Activated effector memory CD4-positive, alpha-beta T cell treated with Interleukin-2 at 50 U/mL for 16 hours (primary cell): Measurements from ENCODE around the gene UBE2I.
"Not testable (repeated sequence)": the region's sequence is repeated elsewhere in the genome, so short reads cannot be mapped to it uniquely, and the experiment has no call there.

Experiments
- DNase-seq: peaks from one replicate; pipeline ENCODE4 v3.0.0-alpha.2; 2020

The UBE2I gene

DNA sequence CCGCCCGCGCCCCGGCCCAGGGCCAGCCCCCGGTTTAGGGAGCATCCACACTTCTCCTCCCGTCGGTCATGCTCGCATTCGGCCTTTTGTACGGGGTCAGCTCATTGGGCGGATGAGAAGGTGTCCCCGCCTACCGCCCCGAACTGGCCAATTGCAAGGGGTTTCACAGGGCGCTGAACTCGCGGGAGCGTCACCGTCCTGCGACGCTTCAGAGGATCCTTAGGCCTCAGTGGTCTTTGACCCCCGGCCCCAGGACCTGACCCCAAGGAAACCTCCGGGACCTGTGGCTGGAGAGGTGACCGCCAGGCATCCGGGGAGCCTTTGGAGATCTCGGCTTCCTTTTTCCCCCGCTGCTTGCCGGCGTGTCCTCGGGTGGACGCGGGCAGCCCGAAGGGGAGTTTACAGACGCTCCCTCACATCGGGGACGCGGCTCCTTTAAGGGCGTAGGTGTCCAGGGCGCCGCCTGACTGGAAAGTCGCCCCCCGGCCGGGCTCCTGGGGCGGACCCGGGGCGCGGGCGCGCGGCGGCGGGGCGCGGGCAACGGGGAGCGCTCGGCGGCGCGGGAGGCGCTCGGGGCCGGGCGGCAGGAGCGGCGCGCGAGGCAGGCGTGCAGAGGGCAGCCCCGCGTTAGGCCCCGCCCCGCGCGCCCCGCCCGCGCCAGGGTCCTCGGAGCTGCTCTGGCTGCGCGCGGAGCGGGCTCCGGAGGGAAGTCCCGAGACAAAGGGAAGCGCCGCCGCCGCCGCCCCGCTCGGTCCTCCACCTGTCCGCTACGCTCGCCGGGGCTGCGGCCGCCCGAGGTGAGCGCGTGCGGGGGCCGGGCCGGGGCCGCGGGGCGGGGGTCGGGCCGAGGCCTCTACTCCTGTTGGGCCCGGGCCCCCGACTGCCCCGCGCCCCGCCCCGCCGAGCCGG is at the start of gene UBE2I:
Gene UBE2I, plus strand, starts transcription at position 660 of the 909 bp plus-strand sequence. CDS start 4,395 bp downstream, outside the sequence.
- DNase-seq = peak; percentile 99

DNA sequence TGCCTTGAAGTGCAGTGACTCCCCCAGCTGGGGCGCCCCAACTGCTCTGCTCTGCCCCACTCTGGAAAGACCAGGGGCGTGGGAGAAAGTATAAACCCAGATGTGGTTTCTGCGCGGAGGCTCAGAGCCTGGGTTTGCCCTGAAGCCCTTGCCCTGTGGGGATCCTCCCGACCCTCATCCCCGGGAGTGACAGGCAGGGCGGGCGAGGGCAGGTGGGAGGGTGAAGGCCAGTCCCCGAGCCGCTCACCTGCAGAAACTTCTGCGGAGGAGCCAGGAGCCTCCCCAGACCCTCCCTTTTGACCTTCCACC is 49.7 kb upstream of the UBE2I start:
- DNase-seq = no peak

- no peak for DNase-seq
These were observed 49.2 kb upstream of the UBE2I start for GRCh38 chr16:1260101-1260680.

DNA sequence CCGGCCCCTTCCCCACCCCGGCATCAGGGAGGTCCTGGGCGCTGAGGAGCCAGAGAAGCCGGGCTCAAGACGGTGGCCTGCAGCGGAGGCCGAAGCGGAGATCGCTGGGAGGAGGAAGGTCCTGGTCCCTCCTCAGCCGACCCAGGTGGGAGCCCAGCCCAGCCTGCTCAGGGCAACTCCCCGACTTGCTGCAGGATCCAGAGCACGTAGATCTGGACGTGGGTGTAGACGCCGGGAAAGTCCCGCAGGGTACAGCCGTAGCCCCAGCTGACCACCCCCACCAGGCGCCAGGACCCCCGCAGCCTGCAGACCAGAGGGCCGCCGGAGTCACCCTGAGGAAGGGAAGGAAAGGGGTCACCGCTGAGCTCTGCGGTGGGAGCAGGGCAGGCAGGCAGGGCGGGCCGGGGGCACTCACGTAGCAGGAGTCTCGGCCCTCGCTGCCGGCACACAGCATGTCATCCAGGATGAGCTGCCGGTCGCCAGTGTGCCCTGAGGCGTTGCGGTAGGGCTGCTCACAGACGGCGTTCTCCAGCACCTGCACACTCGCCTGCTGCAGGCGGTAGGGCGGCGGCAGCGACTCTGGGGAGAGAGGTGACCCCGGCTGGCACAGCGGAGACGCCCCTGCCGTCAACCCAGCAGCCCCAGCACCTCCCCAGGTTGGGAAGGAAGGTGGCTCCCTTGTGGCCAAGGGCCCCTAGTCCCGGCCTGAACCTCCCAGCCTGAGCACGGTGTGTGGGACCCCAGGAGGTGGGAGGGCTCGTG is 48.1 kb upstream of the UBE2I start:
- no peak for DNase-seq

- DNase-seq = no peak
These were observed 47.1 kb upstream of the UBE2I start for GRCh38 chr16:1262210-1262845.

- no peak for DNase-seq
These were observed 46.6 kb upstream of the UBE2I start for GRCh38 chr16:1262846-1263221.

- DNase-seq = no peak
These were observed 45.7 kb upstream of the UBE2I start for GRCh38 chr16:1263591-1264344.

- no peak for DNase-seq
These were observed 44.9 kb upstream of the UBE2I start for GRCh38 chr16:1264345-1265089.

- no peak for DNase-seq
These were observed 44.3 kb upstream of the UBE2I start for GRCh38 chr16:1265090-1265630.

GRCh38 chr16:1265826-1266225 is 43.6 kb upstream of the UBE2I start:
- no peak for DNase-seq

- not testable (repeated sequence) for DNase-seq
These were observed 40.0 kb upstream of the UBE2I start for GRCh38 chr16:1269418-1269817.

DNA sequence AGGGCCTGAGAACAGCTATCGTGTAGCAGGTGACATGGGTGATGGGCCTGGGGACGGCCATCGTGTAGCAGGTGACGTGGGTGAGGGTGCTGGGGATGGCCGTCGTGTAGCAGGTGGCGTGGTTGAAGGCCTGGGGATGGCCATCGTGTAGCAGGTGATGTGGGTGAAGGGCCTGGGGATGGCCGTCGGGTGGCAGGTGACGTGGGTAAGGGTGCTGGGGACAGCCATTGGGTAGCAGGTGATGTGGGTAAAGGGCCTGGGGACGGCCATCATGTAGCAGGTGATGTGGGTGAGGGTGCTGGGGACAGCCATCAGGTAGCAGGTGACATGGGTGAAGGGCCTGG is 38.1 kb upstream of the UBE2I start:
- no peak for DNase-seq

DNA sequence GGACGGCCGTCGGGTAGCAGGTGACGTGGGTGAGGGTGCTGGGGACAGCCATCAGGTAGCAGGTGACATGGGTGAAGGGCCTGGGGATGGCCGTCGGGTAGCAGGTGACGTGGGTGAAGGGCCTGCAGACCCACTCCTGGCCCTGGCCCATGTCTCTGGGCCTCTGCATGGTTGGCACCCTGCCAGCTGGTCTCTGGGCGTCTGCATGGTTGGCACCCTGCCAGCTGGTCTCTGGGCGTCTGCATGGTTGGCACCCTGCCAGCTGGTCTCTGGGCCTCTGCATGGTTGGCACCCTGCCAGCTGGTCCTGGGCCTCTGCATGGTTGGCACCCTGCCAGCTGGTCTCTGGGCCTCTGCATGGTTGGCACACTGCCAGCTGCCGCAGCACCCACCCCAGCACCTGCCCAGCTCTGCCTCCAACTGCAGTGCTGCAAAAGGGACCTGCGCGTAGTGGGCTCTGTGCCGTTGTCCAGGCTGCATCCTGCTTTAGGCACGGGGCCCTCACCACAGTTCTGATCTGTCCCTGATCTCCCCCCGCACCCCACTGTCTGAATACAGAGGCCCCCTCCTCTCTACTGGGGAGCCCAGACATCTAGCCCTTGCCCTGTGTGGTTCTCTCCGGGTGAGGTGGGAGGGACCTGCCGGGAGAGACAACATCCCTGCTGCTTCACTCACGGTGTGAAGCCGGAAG is 37.6 kb upstream of the UBE2I start:
- DNase-seq = not testable (repeated sequence)

- DNase-seq = no peak
These were observed 36.8 kb upstream of the UBE2I start for GRCh38 chr16:1272453-1273198.

DNA sequence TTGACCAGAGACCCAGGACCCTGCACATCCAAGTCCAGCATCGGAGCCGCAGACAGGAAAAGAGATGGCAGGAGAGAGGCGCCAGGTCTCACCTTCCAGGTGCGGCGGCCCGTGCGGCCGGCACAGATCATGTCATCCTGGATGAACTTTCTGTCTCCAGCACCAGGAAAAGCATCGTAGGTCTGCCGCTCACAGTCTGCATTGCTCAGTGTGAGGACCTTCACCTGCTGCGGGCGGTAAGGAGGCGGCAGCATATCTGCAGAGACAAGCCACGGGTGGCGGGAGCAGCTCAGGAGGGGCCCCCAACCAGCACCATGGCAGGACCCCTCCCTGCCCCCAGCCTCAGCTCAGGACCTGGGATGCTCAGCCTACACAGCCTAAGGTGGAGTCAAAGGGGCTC is 35.6 kb upstream of the UBE2I start:
- no peak for DNase-seq

DNA sequence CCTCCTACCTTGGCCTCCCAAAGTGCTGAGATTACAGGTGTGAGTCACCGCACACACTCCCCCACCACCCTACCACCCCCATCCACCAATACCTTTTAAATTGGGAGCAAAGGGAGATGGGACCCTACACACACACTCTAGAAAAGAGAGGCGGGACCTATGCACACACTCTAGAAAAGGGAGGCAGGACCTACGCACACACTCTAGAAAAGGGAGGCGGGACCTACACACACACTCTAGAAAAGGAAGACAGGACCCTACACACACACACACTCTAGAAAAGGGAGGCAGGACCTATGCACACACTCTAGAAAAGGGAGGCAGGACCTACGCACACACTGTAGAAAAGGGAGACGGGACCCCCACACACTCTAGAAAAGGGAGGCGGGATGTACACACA is 34.7 kb upstream of the UBE2I start:
- DNase-seq = no peak

- no peak for DNase-seq
These were observed 33.5 kb upstream of the UBE2I start for GRCh38 chr16:1275791-1276579.

- no peak for DNase-seq
These were observed 32.9 kb upstream of the UBE2I start for GRCh38 chr16:1276580-1276878.

DNA sequence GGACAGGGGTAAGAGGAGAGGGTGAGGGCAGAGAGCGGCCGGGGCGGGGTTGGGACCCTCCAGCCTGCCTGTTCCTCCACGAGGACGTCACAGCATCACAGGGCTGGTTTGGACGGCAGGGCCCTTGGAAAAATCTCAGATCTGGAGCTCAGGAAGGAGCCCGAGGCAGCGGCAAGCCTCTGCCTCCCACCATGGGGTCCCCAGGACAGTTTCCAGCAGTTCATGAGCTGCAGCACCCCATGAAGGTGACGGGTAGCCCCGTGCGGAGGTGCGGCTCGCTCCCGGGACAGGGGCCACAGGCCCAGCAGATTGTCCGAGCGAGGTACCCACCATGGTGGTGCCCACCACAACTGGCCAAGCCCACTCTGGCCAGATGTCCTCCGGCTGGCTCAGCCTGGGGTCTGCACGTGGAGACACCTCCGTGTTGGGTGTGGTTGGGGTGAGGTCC is 32.3 kb upstream of the UBE2I start:
- no peak for DNase-seq
